Caki2 (cell line): ENCODE results near the gene COL4A2. TPM values are rescaled to one million over a fixed set of nuclear protein-coding genes. Genes with fewer than 3 reads are reported as not detected.

Source experiments
- DNase-seq: peaks from one replicate; pipeline ENCODE4 v3.0.0-alpha.2; 2015; ENCODE audit warnings: low read depth
- in situ Hi-C: cut with HindIII; loops from 2 replicates; pipeline ENCODE4 v1.10.0; 2016; ENCODE audit warnings: low sequenced_read_pairs, low pct_unique_long_range_greater_than_20kb, mixed read lengths
- total RNA-seq: library from RNA; depleted of rRNA; stranded (reverse); fragments of >200 nt; shearing (Covaris generic); gene quantifications from 2 replicates; pipeline ENCODE4 v1.2.3, GENCODE V29; 2014; ENCODE audit warnings: low replicate concordance

Gene COL4A2
- total RNA-seq, 1 experiment from 2014 or later, result 412 TPM

GRCh38 chr13:110509971-110510786 lies 203.1 kb downstream of the COL4A2 start:
- no peak for DNase-seq
- in situ Hi-C loops, result no loop called here

DNA sequence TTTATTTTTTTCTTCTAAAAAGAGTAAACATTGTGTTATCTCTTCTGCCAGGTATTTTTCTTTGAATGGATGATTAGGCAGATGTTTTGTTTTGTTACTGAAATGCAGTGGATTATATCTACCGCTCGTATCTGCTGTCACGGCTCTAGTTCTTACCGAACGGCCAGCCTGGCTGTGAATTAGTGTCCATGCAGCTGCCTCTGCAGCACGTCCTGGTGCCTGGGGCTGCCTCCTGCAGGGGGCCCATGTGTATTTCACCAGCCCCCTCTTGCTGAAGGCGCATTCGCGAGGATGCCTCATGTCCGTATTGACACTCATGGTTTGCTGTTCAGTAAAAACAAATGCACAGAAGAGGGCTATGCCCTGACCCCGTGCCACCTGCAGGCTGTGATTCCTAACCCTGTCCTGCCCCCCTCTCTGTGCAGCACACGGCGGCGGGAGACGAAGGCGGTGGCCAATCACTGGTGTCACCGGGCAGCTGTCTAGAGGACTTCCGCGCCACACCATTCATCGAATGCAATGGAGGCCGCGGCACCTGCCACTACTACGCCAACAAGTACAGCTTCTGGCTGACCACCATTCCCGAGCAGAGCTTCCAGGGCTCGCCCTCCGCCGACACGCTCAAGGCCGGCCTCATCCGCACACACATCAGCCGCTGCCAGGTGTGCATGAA lies 204.6 kb downstream of the COL4A2 start:
- DNase-seq, result no peak
- in situ Hi-C loops, result no loop called here

GRCh38 chr13:110512198-110512740 lies 205.2 kb downstream of the COL4A2 start:
- in situ Hi-C loops, result no loop called here
- no peak for DNase-seq

DNA sequence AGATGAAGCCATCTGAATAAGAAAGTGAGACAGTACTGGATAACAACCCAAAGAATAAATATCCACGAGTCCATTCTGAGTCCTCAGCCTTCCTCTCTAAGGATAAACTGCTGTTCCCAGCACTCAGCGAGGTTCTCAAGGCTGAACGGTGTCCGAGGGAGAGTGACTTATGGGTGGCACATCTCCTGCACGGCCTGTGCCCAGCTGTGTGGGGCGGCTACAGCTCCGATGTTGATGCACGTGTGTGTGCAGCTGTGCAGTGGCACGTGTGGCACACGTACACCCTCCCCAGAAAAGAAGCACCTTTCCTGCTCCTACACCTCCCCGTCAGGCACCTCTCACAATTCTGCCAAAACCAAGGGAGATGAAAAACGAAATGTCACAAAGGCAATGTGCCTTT lies 209.4 kb downstream of the COL4A2 start:
- no peak for DNase-seq
- in situ Hi-C loops, result no loop called here

DNA sequence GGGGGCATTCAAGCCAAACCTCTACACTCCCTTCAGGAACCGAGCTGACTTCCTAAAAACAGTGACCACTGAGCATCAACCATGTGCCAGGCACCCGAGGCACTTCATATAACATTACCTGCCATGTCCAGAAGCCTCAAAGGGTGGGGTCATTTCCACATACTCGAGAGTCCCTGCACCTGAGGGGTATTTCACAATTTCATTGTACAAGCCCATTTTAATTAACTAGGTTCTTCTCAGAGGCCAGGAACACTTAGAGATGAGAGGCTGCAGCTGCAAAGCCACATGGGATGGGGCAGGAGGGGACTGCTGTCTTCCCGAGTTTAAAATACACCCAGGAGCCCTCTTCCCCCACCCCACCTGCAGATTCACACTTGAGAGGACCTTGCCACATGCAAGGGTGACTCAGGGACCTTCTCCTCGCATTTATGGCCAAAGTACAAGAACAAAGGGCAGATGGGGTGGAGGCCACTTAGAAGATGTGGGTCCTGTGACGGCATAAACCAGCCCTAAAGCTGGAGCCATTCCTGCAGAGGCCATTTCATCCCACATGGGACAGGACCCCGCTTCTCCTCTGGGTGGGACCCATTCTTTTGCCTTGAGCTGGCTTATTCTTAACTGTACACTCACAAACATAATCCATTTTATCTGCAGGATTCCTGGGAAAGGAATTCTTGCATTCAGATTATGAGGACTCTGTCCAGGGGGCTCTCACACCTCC lies 210.6 kb downstream of the COL4A2 start:
- in situ Hi-C loops, result no loop called here
- no peak for DNase-seq

DNA sequence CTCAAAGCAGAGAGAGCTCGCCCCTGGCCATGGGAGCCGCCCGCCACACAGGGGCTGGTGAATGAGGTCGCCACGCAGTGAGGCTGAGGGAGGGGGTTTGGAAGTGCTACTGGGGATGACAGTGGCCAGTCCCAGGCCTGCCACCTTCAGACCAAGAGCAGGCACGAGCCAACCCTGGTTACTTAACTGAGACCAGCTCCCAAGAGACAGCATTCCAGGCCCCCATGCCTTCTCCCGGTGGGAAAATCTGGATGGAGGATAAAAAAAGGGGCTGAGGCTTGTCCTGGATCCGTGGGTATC lies 211.1 kb downstream of the COL4A2 start:
- in situ Hi-C loops, result no loop called here
- DNase-seq, result no peak

DNA sequence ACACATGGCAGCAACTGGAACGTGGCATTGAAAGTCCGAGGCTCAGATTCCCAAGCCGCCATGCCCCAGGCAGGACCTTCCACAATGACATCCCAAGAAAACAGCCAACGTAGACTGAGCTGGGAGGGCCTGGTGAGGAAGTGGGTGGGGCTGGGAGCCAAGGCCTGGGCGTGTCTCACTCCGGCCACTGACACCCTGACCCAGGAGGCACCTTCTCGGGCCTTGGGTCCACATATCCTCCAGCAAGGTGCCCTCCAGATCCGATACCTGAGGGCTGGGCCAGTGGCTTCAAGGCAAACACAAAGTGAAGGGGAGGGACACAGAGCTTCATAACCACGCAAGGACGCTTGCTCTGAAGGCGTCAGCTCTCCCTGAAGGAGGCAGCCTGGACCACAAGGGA lies 211.5 kb downstream of the COL4A2 start:
- DNase-seq, result no peak
- in situ Hi-C loops, result no loop called here

- in situ Hi-C loops, result no loop called here
- no peak for DNase-seq
Observed at GRCh38 chr13:110519046-110519445, 212.0 kb downstream of the COL4A2 start.

DNA sequence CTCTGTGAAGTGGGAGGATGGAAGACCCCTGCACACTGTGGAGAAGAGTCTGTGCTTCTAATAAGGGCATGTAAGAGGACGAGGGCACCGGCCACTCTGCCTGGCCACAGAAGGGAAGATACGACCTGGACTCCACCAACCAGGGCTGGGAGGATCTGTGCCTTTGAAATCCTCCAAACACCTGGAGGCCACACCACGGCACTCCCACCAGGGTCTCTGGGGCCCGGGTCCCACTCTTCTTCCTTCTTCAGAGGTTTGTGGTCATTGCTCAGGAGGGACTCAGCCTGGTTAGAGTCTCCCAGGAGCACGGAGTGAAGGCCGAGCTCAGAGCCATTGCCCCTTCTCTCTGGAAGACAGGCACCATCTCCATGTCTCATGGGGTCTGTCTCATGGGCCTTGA lies 212.4 kb downstream of the COL4A2 start:
- in situ Hi-C loops, result no loop called here
- no peak for DNase-seq

DNA sequence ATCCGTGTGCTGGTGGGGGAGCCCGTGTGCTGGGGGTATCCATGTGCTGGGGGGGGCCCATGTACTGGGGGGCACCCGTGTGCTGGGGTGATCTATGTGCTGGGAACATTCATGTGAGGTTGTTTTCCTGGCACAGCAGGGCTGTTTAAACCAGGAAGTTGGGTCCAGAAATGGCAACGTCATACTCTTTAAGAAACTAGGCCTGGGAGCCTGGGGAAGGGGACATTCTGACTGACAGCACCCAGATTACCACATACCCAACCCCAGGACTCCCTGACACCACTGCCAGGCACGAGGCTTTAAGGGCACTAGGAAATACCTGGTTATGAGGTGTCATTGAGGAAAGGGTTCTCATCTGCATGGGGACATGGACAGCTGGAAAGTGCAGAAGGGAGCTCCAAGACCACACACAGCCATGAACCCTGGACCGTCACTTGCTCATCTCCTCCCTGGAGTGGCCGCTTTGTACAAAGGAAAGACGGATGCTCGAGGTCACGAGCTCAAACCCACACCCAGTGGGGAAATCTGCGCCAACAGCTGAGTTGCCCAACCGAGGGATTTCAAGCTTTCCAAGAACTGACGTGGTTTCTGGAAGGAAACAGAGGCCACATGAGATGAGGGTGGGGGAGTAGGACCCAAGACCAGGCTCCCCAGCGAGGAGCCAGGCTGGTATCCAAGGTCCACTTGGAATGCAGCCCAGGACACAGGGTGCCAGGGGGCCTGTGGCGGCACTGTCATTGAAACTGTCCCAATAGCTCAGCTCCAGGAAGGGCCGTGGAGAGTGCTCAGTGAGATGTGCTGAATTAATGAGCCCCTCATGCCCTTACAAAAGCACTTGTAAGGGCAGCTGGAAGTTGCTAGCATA lies 213.6 kb downstream of the COL4A2 start:
- in situ Hi-C loops, result no loop called here
- DNase-seq, result no peak

GRCh38 chr13:110521296-110521680 lies 214.2 kb downstream of the COL4A2 start:
- no peak for DNase-seq
- in situ Hi-C loops, result no loop called here

- in situ Hi-C loops, result no loop called here
- DNase-seq, result no peak
Observed at GRCh38 chr13:110521946-110522345, 214.9 kb downstream of the COL4A2 start.

DNA sequence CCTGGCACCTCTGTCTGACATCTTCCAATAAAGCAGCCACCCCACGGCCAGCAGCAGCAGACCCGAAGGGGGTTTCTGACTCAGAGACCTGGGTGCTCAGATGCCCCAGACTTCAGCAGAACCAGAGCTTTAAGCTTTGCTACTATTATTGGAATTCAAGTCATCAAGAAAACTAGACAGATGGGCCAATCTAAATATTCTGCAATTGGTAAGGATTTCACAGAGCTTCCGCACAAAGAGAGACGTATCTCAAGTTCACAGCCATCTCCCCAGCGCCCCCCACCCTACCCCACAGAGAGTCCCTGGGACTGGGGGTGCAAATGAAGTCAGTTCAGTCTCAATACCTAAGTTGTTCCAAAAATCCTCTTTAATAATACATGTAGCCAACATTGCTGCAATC lies 215.6 kb downstream of the COL4A2 start:
- in situ Hi-C loops, result no loop called here
- DNase-seq, result no peak

GRCh38 chr13:110523180-110523579 lies 216.1 kb downstream of the COL4A2 start:
- in situ Hi-C loops, result no loop called here

DNA sequence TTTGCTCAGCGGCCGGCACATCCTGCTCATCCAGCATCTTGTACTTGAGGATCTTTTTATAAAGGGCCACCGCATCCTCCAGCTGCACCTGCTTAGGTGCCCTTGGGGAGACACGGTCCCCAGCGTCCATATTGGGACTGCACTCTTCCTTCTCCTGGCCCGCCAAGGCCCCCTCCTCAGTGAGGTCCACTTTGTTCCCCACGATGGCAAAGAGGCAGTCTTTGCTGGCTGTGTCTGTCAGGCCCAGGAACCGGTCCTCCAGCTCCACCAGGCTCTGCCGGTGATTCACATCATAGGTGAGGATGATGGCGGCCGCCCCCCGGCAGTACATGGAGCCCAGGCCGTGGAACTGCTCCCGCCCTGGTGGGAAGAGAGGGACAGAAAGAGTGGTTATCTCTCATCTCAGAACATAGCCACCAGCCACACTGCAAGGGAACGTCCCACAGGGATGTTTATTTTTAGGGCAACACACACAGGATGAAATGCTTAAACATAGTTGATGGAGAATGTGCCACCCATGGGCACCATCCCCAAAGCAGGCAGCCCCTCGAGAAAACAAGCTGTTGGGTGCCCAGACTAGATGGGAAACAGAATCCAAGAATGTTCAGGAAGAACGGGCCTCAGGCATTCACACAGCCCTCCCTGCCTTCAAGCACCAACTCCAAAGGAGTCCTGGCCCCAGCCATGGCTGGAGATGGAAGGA lies 216.9 kb downstream of the COL4A2 start:
- DNase-seq, result no peak
- in situ Hi-C loops, result no loop called here

More at GRCh38 chr13:110523180-110523579, 216.1 kb downstream of the COL4A2 start:
- no peak for DNase-seq

DNA sequence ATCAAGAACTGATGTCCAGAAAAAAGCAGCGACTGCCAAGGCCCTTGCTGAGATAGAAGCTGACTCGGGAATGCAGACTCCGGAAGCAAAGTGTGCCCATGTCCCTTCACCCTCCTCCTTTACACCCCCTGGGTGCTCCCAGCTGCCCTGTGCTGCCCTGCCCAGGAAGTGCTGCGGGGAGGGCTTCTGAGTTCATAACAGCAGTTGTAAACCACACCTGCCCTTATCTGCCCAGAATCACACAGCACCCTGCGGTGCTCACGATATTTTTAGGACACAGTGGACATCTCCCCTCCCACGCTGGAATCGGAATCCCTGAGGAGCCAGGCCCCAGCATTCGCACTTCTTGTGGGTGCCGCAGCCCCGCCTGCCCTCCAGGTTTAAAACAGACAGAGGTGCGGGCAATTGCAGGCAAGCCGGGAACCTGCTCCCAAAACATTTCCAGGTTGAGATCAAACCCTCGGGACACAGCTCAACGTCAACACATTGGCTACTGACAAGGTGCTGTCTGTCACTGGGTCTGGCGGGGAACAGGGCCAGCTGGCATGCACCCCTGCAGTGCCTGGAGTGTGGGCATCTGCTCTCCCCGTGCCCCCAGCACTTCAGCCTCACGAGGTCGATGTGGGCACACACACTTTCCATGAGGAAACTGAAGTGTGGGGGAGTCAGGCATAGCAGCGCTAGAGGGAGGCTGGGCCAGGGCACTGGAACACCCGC lies 217.6 kb downstream of the COL4A2 start:
- in situ Hi-C loops, result no loop called here
- no peak for DNase-seq
